ENCODE measurements around the gene SULT1C4.

The SULT1C4 gene

GRCh38 chr2:108370080-108370479 lies 7.7 kb upstream of the SULT1C4 start:
- no peak for DNase-seq (ENCODE audit: low read depth)

GRCh38 chr2:108376774-108377173 lies 980 bp upstream of the SULT1C4 start:
- no peak for DNase-seq (ENCODE audit: low read depth)

- DNase-seq (ENCODE audit: low read depth) = no peak
Observed at GRCh38 chr2:108377401-108377800, 353 bp upstream of the SULT1C4 start.

- no peak for DNase-seq (ENCODE audit: low read depth)
Observed at GRCh38 chr2:108378851-108379250, 1.1 kb downstream of the SULT1C4 start.

GRCh38 chr2:108382196-108382595 lies 4.4 kb downstream of the SULT1C4 start:
- DNase-seq (ENCODE audit: low read depth) = no peak

- DNase-seq (ENCODE audit: low read depth) = no peak
Observed at GRCh38 chr2:108383146-108383830, 5.5 kb downstream of the SULT1C4 start.

GRCh38 chr2:108384662-108385393 lies 7.1 kb downstream of the SULT1C4 start:
- DNase-seq (ENCODE audit: low read depth) = no peak

- DNase-seq (ENCODE audit: low read depth) = no peak
Observed at GRCh38 chr2:108385411-108386071, 7.8 kb downstream of the SULT1C4 start.

GRCh38 chr2:108388045-108388444 lies 10.3 kb downstream of the SULT1C4 start:
- no peak for DNase-seq (ENCODE audit: low read depth)

- DNase-seq (ENCODE audit: low read depth) = no peak
Observed at GRCh38 chr2:108390340-108390739, 12.6 kb downstream of the SULT1C4 start.

GRCh38 chr2:108392029-108392428 lies 14.3 kb downstream of the SULT1C4 start:
- DNase-seq (ENCODE audit: low read depth) = no peak

- no peak for DNase-seq (ENCODE audit: low read depth)
Observed at GRCh38 chr2:108393197-108393596, 15.4 kb downstream of the SULT1C4 start.

GRCh38 chr2:108395155-108395554 lies 17.4 kb downstream of the SULT1C4 start:
- DNase-seq (ENCODE audit: low read depth) = no peak

GRCh38 chr2:108396845-108397244 lies 19.1 kb downstream of the SULT1C4 start:
- no peak for DNase-seq (ENCODE audit: low read depth)

- no peak for DNase-seq (ENCODE audit: low read depth)
Observed at GRCh38 chr2:108399479-108399878, 21.7 kb downstream of the SULT1C4 start.

GRCh38 chr2:108401800-108402199 lies 24.0 kb downstream of the SULT1C4 start:
- no peak for DNase-seq (ENCODE audit: low read depth)

- no peak for DNase-seq (ENCODE audit: low read depth)
Observed at GRCh38 chr2:108403494-108403893, 25.7 kb downstream of the SULT1C4 start.

- no peak for DNase-seq (ENCODE audit: low read depth)
Observed at GRCh38 chr2:108404784-108405397, 27.1 kb downstream of the SULT1C4 start.

GRCh38 chr2:108407864-108408729 lies 30.3 kb downstream of the SULT1C4 start:
- DNase-seq (ENCODE audit: low read depth) = no peak

GRCh38 chr2:108409768-108410167 lies 32.0 kb downstream of the SULT1C4 start:
- DNase-seq (ENCODE audit: low read depth) = no peak

- no peak for DNase-seq (ENCODE audit: low read depth)
Observed at GRCh38 chr2:108412995-108413710, 35.4 kb downstream of the SULT1C4 start.

All from activated T-cell treated with anti-CD3 and anti-CD28 coated beads for 1 hour (primary cell).